Activated CD8-positive, alpha-beta memory T cell treated with anti-CD3 and anti-CD28 coated beads for 48 hours (primary cell): ENCODE results near the gene REEP5.
"Not testable (repeated sequence)": the region's sequence is repeated elsewhere in the genome, so short reads cannot be mapped to it uniquely, and the experiment has no call there.

Source experiments
- DNase-seq, 3 experiments: peaks; one replicate each; pipeline ENCODE4 v3.0.0-alpha.2; 2020; ENCODE audit warnings: low read depth in 2 of 3, low spot score in 2 of 3

Gene REEP5

DNA sequence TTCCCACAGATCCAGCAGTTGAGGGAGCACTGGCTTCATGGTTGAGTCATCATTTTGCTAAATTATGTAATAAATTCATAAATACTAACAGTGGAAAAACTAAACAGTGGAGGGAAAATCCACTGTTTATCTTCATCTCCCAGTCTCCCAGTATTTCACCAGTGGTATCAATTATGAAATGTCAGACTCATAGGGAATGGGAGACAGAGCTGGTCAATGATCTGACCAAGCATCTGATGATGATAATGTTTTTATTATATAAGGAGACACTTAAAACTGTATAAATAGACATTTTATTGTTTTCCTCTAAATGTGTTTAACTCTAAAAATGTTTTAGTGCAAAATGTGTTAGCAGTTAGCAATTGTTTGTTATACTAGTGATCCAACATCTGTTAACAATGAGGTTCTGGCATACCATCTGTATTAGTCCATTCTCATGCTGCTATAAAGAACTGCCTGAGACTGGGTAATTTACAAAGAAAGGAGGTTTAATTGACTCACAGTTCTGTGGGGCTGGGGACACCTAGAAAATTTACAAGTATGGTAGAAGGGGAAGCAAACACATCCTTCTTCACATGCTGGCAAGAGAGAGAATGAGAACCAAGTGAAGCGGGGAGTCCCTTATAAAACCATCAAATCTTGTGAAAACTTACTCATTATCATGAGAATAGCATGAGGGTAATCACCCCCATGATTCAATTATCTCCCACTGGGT lies 11.8 kb upstream of the REEP5 start:
- no peak for DNase-seq

DNA sequence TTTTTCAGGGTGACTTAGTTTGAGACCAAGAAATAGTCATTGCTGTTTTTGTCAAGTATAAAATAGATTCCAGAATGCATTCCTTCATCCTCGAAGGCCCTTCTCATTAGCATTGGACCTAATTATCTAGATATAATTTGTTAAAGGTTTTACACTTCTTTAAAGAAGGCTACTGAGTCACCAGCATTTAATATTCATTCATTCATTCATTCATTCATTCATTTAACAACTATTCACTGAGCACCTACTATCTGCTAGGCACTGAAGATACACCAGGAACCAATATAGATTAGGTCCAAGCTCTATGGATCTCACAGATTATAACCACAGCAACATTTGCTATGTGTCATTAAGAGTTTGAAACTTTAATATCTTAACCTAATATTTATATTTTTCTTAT lies 11.1 kb upstream of the REEP5 start:
- DNase-seq, result no peak

DNA sequence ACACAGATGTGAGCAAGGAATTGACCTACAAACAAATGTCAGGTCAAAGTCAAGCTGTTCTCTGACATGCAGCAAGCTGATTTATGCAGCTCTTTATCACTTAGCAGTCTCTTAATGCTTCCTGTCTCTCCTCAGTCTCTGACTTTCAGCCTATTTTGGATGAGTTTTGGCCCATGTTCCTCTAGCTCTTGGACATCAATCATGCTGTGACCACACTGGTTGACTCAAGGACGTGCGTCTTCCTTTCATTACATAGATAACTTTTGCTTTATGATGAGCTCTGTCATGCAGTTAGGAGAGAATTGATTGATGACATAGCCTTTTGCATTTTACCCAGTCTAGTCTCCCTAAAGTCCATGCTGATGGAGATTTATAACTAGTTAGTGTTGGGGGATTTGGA lies 9.4 kb upstream of the REEP5 start:
- no peak for DNase-seq

DNA sequence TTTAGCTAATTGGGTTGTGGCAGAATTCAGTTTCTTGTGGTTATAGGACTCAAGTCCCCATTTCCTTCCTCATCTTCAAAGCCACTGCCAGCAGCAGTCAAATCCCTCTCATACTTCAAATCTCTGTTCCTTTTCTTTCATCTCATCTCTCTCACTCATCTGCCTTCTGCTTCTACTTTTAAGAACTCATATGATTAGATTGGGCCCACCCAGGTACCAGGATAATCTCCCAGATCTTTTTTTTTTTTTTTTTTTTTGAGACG lies 8.0 kb upstream of the REEP5 start:
- DNase-seq, result no peak

DNA sequence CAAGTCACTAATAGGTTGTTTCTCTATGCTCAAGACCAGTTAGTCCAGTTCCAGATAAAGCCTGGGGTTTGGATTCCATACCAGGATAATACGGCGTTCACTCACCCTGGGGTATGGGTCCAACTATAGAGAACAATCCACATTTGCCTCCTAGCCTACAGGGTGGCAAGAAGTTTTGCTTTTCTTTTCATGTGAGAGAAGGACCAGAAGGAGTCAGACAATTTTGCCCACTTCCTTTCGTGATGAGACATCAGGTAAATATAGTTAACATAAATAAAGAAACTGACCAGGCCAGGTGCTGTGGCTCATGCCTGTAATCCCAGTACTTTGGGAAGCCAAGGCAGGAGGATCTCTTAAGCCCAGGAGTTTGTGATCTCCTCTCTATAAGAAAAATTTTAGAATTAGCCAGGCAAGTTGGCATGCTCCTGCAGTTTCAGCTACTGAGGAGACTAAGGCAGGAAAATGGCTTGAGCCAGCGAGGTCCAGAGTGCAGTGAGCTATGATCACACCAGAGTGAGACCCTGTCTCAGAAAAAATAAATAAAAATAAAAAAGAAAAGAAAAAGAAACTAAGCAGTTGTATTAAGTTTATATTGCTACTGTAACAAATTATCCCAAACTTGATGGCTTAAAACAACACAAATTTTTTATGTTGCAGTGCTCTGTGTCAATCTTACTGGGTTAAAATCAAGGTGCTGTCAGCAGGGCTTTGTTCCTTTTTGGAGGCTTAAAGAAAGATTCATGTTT lies 7.5 kb upstream of the REEP5 start:
- no peak for DNase-seq

DNA sequence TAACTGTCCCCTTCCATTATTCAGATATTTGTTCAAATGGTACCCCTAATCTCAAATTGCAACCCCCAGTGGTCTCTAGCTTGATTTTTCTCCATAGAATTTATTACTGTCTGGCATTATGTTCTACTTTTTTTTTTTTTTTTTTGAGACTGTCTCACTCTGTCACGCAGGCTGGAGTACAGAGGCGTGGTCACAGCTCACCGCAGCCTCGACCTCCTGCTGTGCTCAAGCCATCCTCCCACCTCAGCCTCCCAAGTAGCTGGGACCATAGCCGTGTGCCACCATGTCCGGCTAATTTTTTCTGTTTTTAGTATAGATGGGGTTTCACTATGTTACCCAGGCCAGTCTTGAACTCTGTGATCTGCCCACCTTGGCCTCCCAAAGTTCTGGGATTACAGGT lies 2.0 kb upstream of the REEP5 start:
- no peak for DNase-seq

DNA sequence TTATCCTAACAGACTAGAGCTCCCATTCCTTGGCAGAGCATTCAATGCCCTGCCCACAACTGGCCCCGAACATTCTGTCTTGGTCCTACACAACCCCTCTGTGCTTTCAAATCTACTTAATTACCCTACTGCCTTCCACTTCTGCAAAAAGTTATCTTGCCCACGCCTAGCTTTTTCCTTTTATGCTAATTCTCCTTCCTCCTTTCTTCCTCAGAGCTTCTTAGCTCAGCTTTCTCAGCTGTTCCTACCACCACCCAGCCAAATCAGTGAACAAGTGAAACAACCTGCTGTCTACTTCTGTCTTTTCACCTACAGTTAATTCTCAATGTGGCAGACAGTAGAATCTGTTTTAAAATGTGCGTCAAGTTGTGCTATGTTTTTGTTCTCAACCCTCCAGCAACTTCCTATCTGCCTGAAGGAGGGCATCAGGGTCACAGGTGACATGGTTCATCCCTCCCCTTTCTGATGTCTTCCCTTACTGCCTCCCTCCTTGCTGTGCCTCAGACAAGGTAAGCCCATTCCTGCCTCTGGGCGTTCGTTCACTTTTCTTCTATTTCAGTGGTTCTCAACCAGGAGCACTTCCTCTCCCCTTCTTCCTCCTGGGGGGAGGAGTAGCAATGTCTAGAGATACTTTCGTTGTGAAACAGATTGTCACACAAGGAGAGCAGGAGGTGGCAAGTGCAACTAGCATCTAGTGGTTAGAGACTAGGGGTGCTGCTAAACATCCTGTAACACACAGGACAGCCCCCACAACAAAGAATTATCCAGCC lies 1.3 kb upstream of the REEP5 start:
- DNase-seq, result no peak

DNA sequence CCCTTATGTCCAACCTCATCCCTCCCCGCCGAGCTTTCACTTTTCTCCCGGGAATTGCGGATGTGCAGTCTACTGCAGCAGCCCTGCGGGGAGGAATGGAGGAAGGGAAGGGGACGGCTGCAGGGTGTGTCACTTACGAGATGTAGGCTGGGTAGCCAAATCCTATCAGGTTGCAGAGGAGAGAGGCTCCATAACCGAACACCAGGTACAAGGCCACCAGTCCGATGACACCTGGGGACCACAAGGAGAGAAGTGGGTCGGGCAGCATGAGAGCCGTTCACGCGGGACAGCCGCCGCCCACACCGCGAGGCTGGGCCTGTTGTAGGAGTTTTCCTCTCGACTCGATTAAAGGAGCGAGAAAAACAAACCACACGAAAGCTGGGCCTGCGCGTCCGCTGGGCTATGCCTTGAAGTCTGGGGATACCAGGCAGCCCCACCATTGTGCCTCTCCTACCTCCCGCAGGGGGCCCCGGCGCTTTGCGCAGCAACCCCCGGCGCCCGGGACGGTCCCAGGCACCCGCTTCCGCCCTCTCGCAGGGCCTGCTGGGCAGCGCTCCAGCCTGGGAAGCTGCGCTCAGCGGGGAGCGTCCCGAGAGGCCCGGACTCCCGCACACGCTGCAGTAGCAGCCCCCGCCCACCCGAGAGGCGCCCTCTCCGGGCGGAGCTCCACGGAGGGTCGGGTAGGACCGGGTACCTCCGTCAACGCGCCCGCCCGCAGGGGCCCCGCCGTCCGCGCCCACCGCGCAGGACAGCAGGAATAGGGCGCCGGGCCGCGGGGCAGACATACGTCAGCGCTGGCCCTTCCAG lies 798 bp downstream of the REEP5 start:
- peak; percentile 17 to 43 (median 32) for DNase-seq

DNA sequence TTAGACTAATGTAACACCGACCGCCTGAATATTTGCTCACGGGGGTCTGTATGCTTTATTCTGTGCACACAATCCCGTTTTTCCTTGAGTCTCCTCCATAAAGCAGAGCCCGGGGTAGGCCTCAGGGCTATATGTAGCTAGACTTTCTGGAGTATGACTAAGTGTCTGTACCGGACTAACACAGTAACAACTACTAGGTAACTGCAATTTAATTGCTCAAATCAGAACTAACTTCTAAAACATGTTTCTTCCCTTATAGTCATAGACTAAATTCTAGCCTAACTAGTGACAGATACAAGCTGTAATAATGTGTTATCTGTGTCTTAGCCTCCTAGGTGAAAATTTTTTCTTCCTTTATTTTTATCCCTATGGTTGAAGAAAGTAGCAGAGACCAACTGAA lies 2.1 kb downstream of the REEP5 start:
- no peak for DNase-seq

DNA sequence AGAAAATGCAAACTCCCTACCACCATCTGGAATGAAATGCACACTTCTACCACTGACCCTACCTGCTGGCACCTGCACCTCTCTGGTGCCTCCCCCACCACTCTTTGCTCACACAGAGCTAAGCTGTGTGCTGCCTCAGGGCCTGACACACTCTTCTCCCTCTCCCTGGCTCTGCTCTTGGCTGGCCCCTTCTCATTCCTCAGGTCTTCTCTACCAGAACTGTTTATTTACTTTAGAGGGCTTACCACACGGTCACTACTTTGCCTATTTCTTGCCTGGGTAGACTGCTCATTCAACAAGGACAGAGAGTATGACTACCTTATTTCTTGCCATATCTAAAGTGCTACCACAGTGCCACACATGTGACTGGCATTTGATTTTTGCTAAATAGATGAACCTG lies 3.3 kb downstream of the REEP5 start:
- DNase-seq, result no peak

DNA sequence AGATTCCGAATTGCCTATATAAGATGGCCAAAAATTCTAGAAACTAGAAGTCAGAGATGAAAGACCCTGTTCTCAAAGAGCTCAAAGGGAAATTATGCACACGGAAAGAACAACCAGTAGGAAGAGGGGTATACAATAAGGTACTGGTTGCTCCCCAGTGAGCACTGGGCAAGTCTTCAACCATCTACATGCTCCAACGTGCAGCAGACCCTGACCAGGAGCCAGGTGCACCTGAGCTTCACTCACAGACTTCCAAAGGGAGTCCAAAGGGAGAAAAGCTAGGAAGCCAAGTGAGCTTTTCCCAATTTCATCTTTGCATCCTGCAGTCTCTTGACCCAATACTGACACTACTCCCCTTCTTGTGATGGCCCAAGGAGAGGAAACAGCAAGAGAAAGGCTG lies 3.9 kb downstream of the REEP5 start:
- DNase-seq, result no peak

DNA sequence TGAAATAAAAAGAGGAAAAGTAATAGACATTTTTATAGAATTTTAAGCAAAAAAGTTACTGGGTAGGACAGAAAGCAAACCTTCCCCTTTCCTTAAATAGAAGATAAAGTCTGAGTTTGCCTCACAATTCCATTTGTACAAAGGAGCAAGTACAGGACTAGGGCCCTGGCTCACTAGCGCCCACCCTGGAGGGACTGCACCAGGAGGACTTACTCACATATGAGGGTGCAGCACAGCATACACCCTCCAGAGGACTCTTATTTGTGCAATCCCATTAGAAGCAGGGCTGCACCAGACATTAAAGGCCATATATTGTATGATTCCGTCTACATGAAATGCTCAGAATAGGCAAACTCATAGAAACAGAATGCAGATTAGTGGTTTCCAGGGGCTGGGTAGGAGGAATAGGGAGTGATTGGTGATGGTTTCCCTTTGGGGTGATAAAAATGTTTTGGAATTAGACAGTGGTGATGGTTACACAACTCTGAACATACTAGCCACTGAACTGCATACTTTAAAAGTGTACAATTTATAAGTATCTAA lies 4.5 kb downstream of the REEP5 start:
- no peak for DNase-seq

DNA sequence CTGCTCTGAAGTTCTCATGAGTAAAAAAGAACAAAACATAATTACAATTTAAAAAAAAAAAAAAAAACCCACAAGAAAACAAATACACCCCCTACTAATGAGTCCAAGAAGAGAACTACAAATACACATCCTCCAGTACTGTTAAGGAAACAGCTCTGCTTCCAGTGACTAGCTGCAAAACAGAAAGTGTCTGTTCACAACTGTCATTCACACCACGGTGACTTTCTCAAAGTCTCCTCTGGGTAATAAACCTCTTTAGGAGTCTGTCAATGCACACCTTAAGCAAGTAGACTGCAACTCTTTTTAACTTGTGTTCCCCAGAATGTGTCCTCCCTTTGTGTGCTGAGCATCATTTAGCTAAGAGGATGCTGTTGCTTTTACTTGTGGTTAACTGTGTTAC lies 6.2 kb downstream of the REEP5 start:
- DNase-seq, result no peak

DNA sequence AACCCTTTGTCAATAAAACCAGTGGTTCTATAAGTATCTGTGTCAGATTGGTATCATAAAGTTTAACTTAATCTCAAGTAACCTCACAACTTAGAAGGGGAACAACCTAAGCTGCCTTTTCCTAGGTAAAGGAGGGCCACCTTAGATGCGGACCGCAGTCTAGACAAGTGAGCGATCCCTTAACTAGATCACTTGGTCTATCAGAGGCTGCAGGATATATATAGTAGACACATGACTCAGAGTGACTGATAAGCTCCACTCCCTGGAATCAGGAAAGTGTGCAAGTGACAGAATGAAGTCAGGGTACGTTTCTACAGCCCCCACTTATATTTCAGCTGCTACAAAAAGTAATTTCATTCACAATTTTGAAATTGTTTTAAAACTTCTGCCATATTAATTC lies 7.4 kb downstream of the REEP5 start:
- DNase-seq, result no peak

DNA sequence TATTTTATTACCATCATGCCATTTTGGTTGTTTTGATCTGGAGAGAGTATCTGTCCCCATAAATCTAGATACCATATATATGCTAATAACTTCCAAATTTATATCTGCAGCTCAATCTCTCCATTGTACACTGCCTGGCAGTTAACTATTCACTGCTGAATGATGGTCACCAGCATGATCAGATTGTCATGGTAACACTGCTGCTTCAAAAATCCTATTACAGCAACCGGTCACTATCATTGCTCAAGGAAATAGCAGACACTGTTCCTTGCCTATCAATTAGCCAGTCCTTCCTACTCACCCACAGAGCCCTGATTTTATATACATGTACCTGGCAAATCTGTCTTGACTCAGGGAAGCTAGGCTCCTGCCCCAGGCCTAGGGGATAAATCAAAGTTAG lies 11.5 kb downstream of the REEP5 start:
- DNase-seq, result no peak

DNA sequence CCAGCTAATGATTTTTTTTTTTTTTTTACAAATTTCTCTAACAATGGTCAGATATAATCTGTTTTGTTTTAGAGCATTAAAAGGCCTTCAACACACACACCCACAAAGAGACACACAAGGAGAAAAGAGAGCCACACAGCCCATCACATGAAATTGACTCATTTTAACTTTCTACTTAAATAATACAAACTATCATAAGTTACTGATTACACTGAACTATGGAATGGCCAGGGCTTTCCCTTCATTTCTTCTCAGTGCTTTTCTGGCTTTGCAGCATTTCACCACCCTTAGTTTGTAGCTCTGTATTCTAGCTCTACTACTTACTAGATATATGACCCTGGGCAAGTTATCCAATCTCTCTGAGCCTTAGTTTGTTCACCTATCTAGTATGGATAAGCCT lies 13.2 kb downstream of the REEP5 start:
- no peak for DNase-seq

DNA sequence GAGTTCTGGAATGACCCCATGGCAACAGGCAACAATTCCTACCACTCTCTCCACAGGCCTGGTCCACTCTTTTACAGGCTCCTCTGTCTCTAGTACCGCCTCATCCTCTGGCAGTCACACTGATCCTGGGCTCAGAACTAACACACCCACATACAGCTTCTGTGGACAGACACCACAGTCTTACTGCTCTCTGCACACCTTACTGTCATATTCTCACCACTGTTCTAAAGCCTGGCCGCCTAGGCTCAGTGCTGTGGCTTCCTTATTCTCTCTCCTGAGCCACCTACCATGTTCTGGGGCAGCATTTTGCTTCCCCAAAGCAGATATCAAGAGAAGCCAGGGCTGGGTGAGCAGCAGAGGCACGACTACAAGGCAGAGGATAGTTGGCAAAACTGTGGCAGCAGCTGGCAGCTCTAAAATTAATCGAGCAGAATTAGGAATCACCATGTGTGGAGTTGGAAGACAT lies 14.8 kb downstream of the REEP5 start:
- no peak for DNase-seq

DNA sequence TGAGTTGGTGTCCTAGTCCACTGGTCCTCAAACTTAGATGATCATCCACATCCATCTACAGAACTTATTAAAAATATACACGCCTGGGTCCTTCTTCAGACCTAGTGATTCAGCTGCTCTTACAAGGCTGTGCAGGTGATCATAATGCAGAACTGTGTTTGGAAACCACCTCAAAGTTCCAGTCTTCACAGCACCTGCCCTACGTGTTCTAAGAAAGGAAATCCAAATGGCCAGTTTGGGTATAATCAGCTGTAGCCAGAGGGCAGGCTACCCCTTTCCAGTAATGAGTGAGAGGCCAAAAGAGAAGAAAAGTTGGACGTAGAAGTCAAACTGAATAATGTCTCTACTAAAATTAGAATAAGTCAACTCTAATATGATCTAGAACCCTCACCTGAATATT lies 15.4 kb downstream of the REEP5 start:
- DNase-seq, result no peak

DNA sequence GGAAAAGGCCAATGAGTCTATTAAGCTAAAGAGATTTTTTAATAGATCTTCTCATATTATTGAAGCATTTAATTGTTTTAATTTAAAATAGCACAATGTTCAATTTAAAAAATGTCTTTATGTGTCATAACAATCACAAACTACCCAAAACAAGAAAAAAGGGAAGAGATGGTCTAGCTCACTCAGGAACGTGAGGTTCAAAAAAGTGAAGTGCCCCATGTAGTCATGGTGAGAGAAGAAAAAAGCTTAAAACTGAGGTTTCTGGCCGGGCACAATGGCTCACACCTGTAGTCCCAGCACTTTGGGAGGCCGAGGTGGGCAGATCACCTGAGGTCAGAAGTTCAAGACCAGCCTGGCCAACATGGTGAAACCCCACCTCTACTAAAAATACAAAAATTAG lies 17.0 kb downstream of the REEP5 start:
- not testable (repeated sequence) for DNase-seq

DNA sequence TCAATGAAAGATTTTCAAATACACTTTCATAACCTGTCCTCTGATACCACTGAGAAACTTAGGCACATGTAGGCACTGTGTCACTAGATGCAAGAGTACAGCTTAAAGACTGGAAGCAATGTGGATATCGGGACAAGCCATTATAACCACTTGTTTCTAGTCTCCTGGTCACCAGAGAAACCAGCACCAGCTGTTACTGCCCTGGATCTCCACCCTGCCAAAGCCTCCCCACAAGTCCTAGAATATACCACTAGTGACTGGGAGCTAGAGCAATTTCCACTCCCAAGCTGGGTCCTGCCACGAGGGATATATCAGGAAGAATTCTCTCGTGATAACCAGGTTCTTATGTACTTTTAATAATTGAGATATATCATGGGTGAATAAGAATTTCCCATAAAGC lies 19.5 kb downstream of the REEP5 start:
- no peak for DNase-seq

DNA sequence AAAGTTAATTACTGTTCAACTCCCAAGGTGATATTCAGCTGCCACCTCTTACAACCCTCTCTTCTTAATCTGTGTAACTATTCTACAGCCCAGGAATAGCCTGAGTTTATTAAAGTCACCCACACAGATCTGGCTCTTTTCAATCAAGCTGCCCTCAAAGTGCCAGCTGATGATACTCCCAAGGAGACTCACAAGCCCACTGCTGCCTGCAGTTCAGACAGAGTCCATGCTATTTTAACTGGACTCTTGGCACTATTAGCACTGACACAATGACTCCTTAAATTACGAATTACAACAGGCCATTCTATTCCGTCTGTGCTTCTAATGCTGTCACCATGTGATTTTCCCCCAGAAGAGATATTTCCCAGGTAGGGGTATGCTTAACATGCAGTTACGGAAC lies 26.3 kb downstream of the REEP5 start:
- DNase-seq, result no peak
